ENCODE data around the gene DELE1.

The DELE1 gene

DNA sequence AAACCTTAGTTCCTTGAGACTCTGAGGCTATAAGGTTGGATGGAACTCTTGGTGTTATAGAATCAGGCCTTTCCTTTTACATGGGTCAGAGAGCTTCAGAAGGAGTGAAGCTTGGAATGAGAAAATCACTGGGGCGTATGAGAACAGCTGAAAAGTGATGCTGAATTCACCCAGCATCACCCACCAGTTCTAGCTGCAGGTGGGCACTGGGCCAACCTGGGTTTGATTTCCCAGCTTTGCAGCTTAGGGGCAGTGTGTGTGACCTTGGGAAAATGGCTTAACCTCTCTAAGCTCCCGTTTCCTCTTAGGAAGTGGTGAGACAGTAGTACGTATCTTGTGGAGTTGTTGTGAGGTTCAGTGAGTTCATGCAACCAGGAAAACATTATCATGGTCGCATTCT is 23.6 kb downstream of the DELE1 start:
- in situ Hi-C loops (cut with HindIII; ENCODE audit: low pct_ligation_motif_present, low pct_unique_long_range_greater_than_20kb, low sequenced_read_pairs): no loop called here
- DNase-seq: no peak

DNA sequence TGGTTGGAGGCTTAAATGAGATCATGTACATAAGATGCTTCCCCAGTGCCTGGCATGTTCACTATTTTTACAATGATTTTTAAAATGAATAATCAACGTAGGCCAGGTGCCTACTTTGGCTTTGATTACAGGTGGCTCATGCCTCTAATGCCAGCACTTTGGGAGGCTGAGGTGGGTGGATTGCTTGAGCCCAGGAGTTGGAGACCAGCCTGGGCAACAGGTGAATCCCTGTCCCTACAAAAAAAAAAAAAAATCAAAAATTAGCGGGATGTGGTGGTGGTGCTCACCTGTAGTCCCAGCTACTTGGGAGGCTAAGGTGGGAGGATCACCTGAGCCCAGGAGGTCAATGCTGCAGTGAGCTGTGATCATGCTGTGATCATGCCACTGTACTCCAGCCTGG is 25.1 kb downstream of the DELE1 start:
- in situ Hi-C loops (cut with HindIII; ENCODE audit: low pct_ligation_motif_present, low pct_unique_long_range_greater_than_20kb, low sequenced_read_pairs): no loop called here
- no peak for DNase-seq

DNA sequence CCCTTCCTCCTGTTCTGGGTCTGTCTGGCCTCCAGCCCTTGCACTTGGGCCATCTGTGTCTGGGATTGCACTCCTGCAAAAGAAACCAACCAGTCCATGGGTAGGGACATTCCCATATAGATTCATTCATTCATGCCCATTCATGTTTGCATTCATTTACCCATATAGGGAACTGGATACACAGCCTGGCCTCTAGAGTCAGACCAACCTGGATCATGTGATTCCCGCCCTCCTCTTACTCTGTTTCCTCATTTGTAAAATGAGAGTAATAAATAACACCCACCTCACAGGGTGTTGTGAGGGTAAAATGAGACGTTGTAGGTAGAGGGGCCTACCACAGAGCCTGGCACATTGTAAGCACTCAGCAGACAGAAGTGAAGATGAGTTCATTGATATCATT is 25.8 kb downstream of the DELE1 start:
- DNase-seq: no peak
- in situ Hi-C loops (cut with HindIII; ENCODE audit: low pct_ligation_motif_present, low pct_unique_long_range_greater_than_20kb, low sequenced_read_pairs): no loop called here

DNA sequence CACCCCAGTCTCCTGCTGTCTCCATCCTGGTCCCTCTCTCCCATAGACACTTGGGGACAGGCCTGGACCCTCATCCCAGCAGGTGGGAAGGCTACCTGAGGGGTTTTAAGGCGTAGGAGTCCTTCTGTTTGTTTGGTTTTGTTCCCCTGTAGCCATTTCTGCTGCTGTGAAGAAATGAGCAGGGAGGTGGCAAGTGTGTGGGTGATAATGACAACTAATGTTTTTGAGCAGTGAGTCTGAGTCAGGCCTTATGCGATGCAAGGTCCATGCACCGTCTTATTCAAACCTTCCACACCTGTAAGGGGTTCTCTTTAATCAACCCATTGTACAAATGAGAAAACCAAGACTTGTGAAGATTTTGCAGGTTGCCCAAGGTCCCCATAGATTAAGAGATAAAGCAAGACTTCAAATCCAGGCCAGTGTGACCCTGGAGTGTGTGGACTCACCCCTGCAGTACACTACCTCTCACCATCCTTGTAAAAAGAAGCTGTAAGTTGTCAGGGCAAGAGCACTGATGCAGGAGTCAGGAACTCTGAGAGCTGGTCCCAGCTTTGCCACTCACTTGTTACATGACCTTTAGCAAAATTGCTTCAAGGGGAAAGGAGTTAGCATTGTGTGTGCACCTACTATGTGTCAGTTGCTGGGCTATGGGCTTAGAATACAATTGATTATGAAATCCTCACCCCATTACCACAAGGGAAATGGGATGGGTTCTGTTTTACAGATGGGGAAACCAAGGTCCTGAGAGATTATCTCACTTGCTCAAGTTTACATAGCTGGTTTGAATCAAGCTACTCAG is 26.7 kb downstream of the DELE1 start:
- in situ Hi-C loops (cut with HindIII; ENCODE audit: low pct_ligation_motif_present, low pct_unique_long_range_greater_than_20kb, low sequenced_read_pairs): no loop called here

DNA sequence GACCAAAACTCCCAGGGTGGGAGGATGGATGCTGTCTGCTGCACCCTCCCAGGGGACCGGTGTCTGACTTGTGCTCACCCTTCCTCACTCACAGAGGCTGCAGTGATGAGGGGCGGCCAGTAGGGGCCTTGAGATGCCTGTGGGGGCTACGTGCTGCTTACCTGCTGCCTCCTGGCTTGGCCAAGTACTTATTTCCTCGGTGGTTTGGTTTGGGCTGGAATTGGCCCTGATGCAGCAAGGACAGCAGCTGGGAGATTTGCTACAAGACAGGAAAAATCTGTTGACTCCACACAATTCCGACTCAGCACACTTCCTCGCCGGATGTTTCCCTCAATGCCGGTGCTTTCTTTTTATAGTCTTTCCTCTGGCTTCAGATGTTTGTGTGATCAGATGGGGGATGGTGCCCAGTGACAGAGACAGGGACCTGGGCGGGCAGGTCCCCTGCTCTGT is 27.7 kb downstream of the DELE1 start:
- DNase-seq: no peak
- in situ Hi-C loops (cut with HindIII; ENCODE audit: low pct_ligation_motif_present, low pct_unique_long_range_greater_than_20kb, low sequenced_read_pairs): no loop called here

More for the DNA sequence above, 26.7 kb downstream of the DELE1 start:
- DNase-seq: no peak

DNA sequence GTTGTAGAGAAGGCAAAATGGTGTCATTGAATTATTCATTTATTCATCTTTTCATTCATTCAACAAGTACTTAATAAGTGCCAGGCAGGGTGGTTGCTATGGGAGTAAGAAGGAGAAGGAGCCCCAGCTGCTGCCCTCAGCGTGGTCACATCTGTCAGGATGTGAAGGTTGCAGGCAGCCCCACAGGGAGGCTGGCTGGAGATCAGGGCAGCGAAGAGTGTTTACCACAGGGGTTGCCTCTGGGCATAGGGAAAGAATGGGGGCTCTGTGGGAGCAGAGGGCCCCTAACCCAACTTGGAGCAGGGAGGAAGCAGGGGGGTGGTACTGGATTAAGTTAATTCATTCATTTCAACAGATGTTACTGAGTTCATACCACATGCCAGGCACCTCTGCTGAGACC is 28.3 kb downstream of the DELE1 start:
- in situ Hi-C loops (cut with HindIII; ENCODE audit: low pct_ligation_motif_present, low pct_unique_long_range_greater_than_20kb, low sequenced_read_pairs): no loop called here
- DNase-seq: no peak

DNA sequence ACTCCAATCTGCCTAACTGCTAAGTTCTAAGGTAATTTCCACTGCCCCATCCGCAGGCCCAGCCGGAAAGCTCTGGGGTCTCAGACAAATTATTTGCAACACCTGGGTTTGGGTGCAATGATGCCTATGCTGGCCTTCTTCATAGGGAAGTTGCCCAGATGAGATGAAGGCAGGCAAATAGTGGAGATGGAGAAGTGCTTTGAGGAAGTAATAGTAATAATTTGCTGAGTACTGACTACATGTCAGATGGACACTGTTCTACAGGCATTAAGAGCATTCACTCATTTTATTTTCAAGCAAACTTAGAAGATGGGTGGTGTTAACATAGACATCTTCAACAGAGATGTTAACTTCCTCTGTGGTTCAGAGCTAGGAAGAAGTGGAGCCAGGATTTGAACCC is 30.5 kb downstream of the DELE1 start:
- in situ Hi-C loops (cut with HindIII; ENCODE audit: low pct_ligation_motif_present, low pct_unique_long_range_greater_than_20kb, low sequenced_read_pairs): no loop called here
- no peak for DNase-seq

DNA sequence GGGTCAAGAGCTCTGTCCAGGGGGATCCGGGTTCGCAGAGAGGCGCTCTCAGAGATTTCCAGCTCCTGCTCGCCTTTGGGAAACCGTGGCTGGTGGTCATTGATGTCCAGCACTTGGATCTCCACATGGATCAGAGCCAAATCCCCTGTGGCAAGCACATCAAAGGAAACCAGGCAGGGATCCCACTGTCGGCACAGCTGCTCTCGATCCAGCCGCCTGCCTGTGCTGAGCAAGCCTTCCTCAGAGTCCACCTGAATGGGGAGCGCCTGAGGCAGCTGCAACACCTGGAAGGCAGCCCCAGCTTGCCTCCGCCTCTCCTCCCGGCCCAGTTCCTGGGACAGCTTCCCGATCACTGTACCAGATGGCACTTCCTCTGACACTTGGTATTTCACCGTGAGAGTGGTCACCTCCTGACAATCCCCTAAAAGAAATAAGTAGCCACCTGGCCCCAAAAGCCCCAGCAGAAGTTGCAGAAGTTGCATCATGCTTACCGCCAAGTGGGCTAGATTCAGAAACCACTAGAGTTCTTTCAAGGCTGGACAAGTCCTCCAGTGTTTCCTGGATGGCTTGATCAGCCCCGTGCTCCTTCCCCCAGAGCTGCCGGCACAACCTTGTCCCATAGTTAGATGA is 33.8 kb downstream of the DELE1 start:
- DNase-seq: no peak
- in situ Hi-C loops (cut with HindIII; ENCODE audit: low pct_ligation_motif_present, low pct_unique_long_range_greater_than_20kb, low sequenced_read_pairs): no loop called here

DNA sequence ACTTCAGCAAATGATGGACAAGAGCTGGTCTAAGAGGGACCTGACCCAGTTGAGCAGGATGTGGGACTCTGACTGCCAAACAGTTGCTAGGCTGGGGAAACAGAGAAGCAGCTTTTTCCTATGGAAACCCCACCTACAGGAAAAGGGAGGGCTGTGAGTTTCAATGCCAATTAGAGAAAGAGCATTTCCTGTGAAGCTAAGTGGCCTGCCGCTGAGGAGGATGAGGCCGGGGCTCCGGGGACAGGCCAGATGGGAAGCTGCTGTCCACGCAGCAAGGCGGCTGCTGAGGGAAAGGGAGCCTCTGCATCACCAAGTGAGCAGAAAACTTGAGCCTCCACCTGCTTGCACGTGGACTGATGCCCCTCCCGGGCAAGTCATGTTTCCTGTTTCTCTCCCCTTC is 34.4 kb downstream of the DELE1 start, which contains the start of gene PCDH12:
TSS of gene PCDH12 (minus strand) at position 90 of the 400 bp plus-strand sequence. CDS start 351 bp downstream, outside the sequence.
- in situ Hi-C loops (cut with HindIII; ENCODE audit: low pct_ligation_motif_present, low pct_unique_long_range_greater_than_20kb, low sequenced_read_pairs): no loop called here
- DNase-seq: no peak

DNA sequence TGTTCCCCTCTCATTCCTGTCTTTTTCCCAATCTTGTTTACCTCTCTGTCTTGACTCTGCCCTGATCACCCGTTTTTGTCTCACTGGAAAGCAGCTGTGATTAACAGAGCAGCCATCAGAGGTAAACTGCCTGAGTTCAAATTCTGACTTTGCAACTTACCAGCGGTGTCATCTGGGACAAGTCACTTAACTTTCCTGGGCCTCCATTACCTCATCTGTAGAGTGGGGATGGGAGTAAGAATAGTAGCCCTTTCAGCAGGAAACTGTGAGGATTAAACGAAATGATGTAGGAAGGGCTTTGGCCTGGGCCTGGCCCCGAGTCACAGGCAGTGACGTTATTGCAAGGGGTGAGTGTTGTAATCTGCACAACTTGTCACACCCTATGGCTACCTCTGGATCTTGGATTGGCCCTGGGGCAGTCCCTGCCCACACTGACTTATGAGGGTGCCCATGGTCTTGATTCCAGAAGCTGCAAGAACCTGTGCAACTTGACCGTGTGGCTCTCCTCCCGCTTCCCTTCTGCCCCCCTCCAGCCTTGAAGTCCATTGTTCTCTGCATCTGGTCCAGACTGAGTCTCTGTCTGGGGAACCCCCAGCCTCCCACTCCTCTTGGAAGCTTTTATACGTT is 35.0 kb downstream of the DELE1 start:
- DNase-seq: no peak
- in situ Hi-C loops (cut with HindIII; ENCODE audit: low pct_ligation_motif_present, low pct_unique_long_range_greater_than_20kb, low sequenced_read_pairs): no loop called here

DNA sequence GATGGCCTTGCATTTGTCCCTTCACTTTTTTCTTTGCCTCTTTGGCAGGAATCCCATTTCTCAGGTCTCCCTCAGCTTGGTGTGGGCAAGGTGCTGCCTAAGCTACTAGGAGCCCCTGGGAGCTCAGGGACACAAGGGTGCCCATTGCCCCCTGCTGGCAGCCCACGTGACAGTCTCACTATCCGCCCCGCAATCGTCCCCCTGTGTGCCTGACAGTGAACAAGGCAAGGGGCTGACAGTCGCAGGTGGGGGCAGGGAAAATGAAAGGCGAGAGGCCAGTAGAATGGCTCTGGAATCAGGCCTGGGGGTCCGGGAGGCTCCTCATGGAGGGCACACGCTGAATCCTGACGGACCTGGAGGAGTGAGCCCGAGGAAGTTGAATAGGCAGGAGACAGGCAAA is 36.3 kb downstream of the DELE1 start:
- peak; percentile 7 for DNase-seq
- in situ Hi-C loops (cut with HindIII; ENCODE audit: low pct_ligation_motif_present, low pct_unique_long_range_greater_than_20kb, low sequenced_read_pairs): no loop called here

DNA sequence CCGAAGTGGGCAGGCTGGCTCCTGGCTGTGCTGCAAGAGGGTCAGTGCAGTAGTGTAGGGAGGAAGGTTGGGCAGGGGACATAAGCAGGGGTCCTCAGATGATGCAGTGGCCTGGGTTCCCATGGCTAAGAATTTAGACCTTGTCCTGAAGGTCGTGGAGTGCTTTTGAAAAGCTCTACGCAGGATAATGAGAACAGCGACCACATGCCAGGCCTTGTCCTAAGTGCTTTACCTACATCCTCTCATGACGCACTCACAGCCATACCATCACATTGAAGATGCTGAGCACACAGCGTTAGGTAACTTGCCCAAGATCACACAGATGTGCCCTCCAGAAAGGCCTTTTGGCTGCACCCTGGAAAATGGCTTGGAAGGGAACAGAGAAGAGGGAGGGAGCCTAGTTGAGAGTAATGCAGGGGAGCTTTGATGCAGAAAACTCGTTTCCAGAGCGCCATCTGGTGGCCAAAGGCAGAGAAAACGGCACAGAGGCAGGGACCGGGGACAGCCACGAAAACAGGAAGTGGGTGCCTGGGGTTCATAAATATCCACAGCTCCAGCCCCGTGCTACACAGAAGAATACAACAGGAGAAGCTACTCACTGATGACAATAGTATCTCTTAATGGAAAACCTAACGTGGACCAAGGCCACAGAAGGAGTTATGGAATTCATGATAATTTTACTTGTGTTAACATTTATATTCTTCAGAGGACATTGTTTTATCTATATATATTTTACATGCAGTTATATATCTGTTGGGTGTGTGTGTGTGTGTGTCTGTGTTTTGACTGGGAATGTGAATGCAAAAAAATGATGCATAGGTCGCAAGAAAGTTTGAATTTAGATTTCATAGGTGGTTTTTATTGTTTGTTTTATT is 37.0 kb downstream of the DELE1 start:
- peak; percentile 83 for DNase-seq
- in situ Hi-C loops (cut with HindIII; ENCODE audit: low pct_ligation_motif_present, low pct_unique_long_range_greater_than_20kb, low sequenced_read_pairs): no loop called here

DNA sequence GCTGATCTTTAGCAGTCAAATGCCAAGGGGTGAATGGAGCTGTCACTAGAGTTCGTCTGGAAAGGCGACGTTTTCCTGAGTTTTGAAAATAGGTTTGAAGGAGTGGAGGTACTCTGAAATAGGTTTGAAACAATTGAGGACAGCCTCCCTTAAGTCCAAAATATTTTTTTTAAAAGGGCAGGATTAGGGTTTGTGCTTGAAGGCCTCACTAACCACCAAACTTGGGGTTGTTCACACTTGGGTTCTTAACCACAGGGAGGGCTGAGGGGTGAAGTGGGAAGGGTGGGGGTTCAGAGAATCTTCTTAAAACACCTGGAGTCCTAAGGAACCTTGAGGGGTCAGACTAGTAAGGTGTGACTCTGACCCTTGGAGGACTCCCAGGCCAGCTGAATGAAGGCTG is 37.8 kb downstream of the DELE1 start:
- in situ Hi-C loops (cut with HindIII; ENCODE audit: low pct_ligation_motif_present, low pct_unique_long_range_greater_than_20kb, low sequenced_read_pairs): no loop called here

DNA sequence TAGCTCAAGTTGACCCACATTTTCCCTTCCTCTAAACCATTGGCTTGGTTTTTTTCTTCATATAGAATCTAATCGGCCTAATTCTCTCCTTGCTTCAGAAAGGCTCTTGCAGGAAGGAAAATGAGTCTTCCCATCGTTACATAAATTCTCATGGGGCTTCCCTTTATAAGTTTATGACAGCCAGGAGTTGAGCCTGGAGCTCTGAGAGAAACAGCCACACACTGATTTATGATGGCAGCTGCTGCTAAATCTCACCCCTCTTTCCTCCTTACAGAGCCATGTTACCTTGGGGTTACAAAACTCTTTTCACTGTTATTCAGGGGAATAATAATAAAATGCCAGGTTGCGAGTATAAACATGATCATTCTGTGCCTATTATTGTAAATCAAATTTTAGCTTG is 40.0 kb downstream of the DELE1 start:
- DNase-seq: no peak
- in situ Hi-C loops (cut with HindIII; ENCODE audit: low pct_ligation_motif_present, low pct_unique_long_range_greater_than_20kb, low sequenced_read_pairs): no loop called here

More for the DNA sequence above, 37.8 kb downstream of the DELE1 start:
- DNase-seq: no peak

DNA sequence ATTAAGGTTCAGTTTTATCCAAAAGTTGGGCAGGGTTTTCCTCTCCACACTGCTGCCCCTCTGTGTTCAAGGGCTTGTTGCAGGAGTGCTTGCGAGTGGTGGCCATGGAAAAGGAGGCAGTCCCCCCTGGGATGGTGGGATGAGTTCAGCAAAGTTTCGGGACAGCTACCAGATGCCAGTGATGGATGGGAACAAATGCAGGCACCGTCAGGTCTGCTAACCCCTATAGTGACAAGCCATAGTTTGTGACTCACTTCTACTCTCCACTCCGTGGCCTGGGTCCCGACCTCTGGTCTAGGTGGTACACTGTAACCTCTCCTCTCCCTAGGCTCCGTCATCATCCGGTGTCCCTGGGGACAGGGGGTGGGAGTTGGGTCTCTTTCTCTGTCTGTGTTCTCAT is 41.4 kb downstream of the DELE1 start:
- no peak for DNase-seq
- in situ Hi-C loops (cut with HindIII; ENCODE audit: low pct_ligation_motif_present, low pct_unique_long_range_greater_than_20kb, low sequenced_read_pairs): no loop called here

DNA sequence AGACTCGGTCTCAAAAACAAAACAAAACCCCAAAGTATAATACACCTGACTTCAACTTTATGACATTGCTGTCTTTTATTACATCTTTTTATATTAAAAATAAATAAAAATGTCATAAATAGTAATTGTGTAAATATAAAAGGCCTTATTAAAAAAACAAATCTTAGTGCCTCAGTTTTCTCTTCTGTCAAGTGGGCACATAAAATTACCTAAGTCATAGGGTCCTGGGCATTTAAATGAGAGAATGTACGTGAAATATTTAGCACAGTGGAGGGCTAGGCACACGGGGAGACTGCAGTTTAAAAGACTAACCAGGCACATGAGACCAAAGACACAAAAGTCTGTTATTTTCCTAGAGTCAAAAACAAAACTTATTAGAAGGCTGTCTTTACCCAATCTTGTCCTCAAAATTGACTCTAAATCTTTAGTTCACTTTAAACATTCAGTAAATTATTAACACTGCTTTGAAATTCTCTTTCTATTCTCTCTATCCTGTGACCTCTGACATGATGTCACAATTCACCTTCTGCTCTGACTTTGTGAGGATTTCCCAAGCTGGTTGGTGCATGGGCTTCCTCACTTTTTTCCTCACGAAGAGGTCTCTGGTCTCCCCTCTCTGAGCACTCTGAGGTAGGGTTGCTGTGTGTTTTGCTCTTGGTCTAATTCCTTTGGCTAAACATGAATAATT is 42.7 kb downstream of the DELE1 start:
- in situ Hi-C loops (cut with HindIII; ENCODE audit: low pct_ligation_motif_present, low pct_unique_long_range_greater_than_20kb, low sequenced_read_pairs): no loop called here
- DNase-seq: no peak

DNA sequence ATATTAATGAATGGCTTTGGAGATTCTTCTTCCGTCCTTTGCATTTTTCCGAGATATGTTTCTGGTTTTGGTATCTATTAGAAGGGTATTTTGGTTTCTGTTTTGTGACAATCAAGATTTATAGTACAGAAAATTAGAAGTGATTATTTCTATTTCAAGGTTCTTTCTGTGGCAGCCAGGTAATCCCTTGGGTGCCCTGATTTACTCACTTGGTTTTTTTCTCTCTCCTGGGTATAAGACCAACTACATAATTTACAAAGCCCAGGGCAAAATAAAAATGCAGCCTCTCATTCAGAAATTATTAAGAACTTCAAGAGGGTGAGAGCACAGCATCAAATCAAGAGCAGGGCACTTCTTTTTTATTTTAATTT is 43.3 kb downstream of the DELE1 start:
- DNase-seq: no peak
- in situ Hi-C loops (cut with HindIII; ENCODE audit: low pct_ligation_motif_present, low pct_unique_long_range_greater_than_20kb, low sequenced_read_pairs): no loop called here

DNA sequence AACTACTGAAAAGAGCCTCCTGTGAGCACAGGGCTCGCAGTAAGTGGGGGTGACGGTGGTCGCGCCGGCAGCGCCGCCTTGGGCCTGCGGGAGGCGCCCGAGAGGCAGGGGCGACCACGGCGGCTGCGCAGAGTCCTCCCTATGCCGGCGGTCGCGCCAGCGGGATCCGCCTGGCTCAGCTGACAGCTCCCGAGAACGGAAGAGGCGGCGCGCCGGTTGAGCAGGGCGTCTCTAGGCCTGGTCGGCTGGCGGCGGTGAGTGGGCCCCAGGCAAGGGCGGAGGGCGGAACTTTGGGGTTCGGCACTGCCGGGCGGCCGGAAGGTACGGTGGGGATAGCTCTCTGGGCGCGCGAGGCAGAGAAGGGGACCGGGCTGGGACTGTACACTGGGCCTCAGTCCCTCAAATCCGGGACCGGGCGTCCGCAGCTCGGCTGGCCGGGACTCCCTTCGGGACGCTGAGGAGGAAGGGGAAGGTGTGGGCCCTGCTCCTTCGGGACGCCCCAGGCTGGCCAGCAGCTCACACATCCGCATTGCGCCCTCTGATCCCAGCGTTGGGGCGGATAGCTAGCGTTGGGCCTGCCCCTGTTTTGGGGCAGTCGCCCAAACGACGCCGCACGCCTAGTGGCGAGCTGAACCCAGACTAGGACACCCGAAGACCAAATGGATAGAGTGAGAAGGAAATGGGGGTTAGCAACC is 45.4 kb downstream of the DELE1 start, which contains the start of gene RNF14:
TSS of gene RNF14 (plus strand) at position 192 of the 695 bp plus-strand sequence. CDS start 4,484 bp downstream, outside the sequence.
- DNase-seq: peak; percentile 92
- in situ Hi-C loops (cut with HindIII; ENCODE audit: low pct_ligation_motif_present, low pct_unique_long_range_greater_than_20kb, low sequenced_read_pairs): no loop called here
